Esophagus squamous epithelium (tissue), 4 donors: Measurements from ENCODE around the gene PPP1R8.

Source experiments
- POLR2A ChIP-seq, 4 donors: fragments of 450-650 bp; IDR thresholded peaks; one replicate each; pipeline ENCODE4 v1.6.1; 2017; ENCODE audit warnings: antibody characterized with exemption in 4 of 4, mild to moderate bottlenecking in 4 of 4, moderate library complexity in 3 of 4
- TF ChIP-seq, protein P1 (sequence below), 6 experiments: fragments of 450-650 bp in 4 of 6; fragments of 200-600 bp in 2 of 6; sonication (generic) in 2 of 6; IDR thresholded peaks; one replicate each; pipeline ENCODE4 v1.5.1; 2016 to 2019; ENCODE audit warnings: antibody characterized with exemption in 6 of 6, mild to moderate bottlenecking in 4 of 6, moderate library complexity in 4 of 6

DNA sequence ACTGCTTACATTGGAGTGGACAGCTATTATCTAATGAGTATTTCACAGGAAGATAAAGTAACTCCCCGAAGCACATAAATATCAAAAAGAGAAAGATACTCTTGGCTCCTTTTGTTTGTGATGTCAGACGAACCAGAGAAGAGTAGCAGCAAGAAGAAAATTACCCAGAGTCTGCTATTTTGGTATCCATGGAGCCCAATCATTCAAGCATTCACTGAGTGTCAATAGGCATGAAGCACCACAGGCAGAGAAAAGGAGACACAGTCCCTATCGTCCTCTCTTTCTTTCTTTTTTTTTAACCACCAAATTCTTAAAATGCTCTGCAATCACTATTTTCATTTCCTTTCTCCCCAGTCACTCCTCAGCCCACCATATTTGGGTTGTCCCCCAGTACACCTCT, 63.9 kb downstream of the PPP1R8 start:
- TF ChIP-seq, protein P1, sequence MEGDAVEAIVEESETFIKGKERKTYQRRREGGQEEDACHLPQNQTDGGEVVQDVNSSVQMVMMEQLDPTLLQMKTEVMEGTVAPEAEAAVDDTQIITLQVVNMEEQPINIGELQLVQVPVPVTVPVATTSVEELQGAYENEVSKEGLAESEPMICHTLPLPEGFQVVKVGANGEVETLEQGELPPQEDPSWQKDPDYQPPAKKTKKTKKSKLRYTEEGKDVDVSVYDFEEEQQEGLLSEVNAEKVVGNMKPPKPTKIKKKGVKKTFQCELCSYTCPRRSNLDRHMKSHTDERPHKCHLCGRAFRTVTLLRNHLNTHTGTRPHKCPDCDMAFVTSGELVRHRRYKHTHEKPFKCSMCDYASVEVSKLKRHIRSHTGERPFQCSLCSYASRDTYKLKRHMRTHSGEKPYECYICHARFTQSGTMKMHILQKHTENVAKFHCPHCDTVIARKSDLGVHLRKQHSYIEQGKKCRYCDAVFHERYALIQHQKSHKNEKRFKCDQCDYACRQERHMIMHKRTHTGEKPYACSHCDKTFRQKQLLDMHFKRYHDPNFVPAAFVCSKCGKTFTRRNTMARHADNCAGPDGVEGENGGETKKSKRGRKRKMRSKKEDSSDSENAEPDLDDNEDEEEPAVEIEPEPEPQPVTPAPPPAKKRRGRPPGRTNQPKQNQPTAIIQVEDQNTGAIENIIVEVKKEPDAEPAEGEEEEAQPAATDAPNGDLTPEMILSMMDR (IDR thresholded peaks at IDR 0.05), result no peak
- no peak for TF ChIP-seq POLR2A (IDR thresholded peaks at IDR 0.05)
